Measurements from ENCODE around the gene TRMT112. TPM values are rescaled to one million over a fixed set of nuclear protein-coding genes. Genes with fewer than 3 reads are reported as not detected.

The TRMT112 gene
- total RNA-seq, 2 donors from 2014 or later = 170 to 223 TPM

GRCh38 chr11:64355078-64355940, 38.0 kb upstream of the TRMT112 start:
- intact Hi-C loops (cut with DNase I) = no loop called here
- peak; percentile 86 to 92 (median 90) for DNase-seq
- no peaks in the 10 kb centered on the region for H3K27me3 ChIP-seq
- 4 to 10% methylated on average over 20 to 23 of the region's 23 CpGs for WGBS, 2 donors
- no peaks in the 10 kb centered on the region for H3K9me3 ChIP-seq
- no peaks in the 10 kb centered on the region for H3K36me3 ChIP-seq (replicated peaks in 1 of 2; ENCODE audit: insufficient read depth in 1 of 2, low read depth in 2 of 2)
- H3K4me1 ChIP-seq = peaks cover 49% of the 10 kb centered on the region
- H3K27ac ChIP-seq = peak overlapping the region; percentile 67 to 91 (median 77)
- TF ChIP-seq CTCF (IDR thresholded peaks at IDR 0.05) = peak; percentile 79 to 94 (median 89)
- peak; percentile 11 to 64 (median 54) for TF ChIP-seq POLR2A (IDR thresholded peaks at IDR 0.05)
- no peak overlapping the region for H3K4me3 ChIP-seq
- ATAC-seq = peak; percentile 83

- DNase-seq = no peak
- ATAC-seq = no peak
- no peak for TF ChIP-seq CTCF (IDR thresholded peaks at IDR 0.05)
- no peak for TF ChIP-seq POLR2A (IDR thresholded peaks at IDR 0.05)
- WGBS, 2 donors = 78 to 80% methylated on average over 16 to 19 of the region's 20 CpGs
- no peak overlapping the region for H3K4me3 ChIP-seq
- H3K27me3 ChIP-seq = no peaks in the 10 kb centered on the region
- H3K27ac ChIP-seq = no peak overlapping the region
- peaks cover 38% of the 10 kb centered on the region for H3K4me1 ChIP-seq
- no peaks in the 10 kb centered on the region for H3K36me3 ChIP-seq (replicated peaks in 1 of 2; ENCODE audit: insufficient read depth in 1 of 2, low read depth in 2 of 2)
- H3K9me3 ChIP-seq = no peaks in the 10 kb centered on the region
- intact Hi-C loops (cut with DNase I) = no loop called here
Measured at GRCh38 chr11:64353715-64354506, 36.6 kb upstream of the TRMT112 start.

GRCh38 chr11:64352995-64353714, 35.8 kb upstream of the TRMT112 start:
- no peak for ATAC-seq
- intact Hi-C loops (cut with DNase I) = no loop called here
- no peaks in the 10 kb centered on the region for H3K27me3 ChIP-seq
- TF ChIP-seq CTCF (IDR thresholded peaks at IDR 0.05) = no peak
- no peak for TF ChIP-seq POLR2A (IDR thresholded peaks at IDR 0.05)
- H3K4me1 ChIP-seq = peaks cover 32% of the 10 kb centered on the region
- WGBS, 2 donors = 70 to 84% methylated on average over 5 to 29 of the region's 34 CpGs
- no peaks in the 10 kb centered on the region for H3K36me3 ChIP-seq (replicated peaks in 1 of 2; ENCODE audit: insufficient read depth in 1 of 2, low read depth in 2 of 2)
- H3K4me3 ChIP-seq = no peak overlapping the region
- H3K9me3 ChIP-seq = no peaks in the 10 kb centered on the region
- DNase-seq = peak in 2 of 4 donors; percentile 52 to 55
- no peak overlapping the region for H3K27ac ChIP-seq

GRCh38 chr11:64352099-64352994, 35.0 kb upstream of the TRMT112 start:
- WGBS, 2 donors = 86 to 94% methylated on average over 7 to 27 of the region's 33 CpGs
- H3K4me1 ChIP-seq = peaks cover 24% of the 10 kb centered on the region
- no peak overlapping the region for H3K4me3 ChIP-seq
- H3K36me3 ChIP-seq (replicated peaks in 1 of 2; ENCODE audit: insufficient read depth in 1 of 2, low read depth in 2 of 2) = no peaks in the 10 kb centered on the region
- DNase-seq (no peak), ATAC-seq (no peak)
- no peak overlapping the region for H3K27ac ChIP-seq
- intact Hi-C loops (cut with DNase I) = no loop called here
- no peaks in the 10 kb centered on the region for H3K27me3 ChIP-seq
- no peaks in the 10 kb centered on the region for H3K9me3 ChIP-seq
- no peak for TF ChIP-seq CTCF (IDR thresholded peaks at IDR 0.05)
- no peak for TF ChIP-seq POLR2A (IDR thresholded peaks at IDR 0.05)

Measured in body of pancreas (tissue), 4 donors.